ENCODE data around the gene PFKFB2. TPM values are rescaled to one million over a fixed set of nuclear protein-coding genes. Genes with fewer than 3 reads are reported as not detected.

PFKFB2 gene
- total and polyA plus RNA-seq, 4 donors: 1.5 to 5.9 (median 3.0) TPM

- no peak for TF ChIP-seq REST (IDR thresholded peaks at IDR 0.05)
- no peak for TF ChIP-seq JUND (IDR thresholded peaks at IDR 0.05)
- no peak for TF ChIP-seq SP1 (IDR thresholded peaks at IDR 0.05)
These were observed 16.0 kb downstream of the PFKFB2 start (continued) for GRCh38 chr1:207069061-207069460.

- peaks cover 0 to 38% (median 20%) of the 10 kb centered on the region in 4 donors for H3K36me3 ChIP-seq (ENCODE audit: control insufficient read depth in 4 of 4, insufficient read depth in 3 of 4, low read depth in 1 of 4, low read length in 3 of 4)
- peak overlapping the region in 1 of 2 donors; percentile 29 for H3K27ac ChIP-seq (ENCODE audit: low read depth in 1 of 2, low read length in 2 of 2)
- no peaks in the 10 kb centered on the region for H3K4me1 ChIP-seq (ENCODE audit: control insufficient read depth in 4 of 4, insufficient read depth in 4 of 4, low read length in 3 of 4)
- TF ChIP-seq ATF3 (IDR thresholded peaks at IDR 0.05) (no peak), RAD21 (IDR thresholded peaks at IDR 0.05) (no peak), RXRA (IDR thresholded peaks at IDR 0.05) (no peak), HNF4A (conservative IDR thresholded peaks at IDR 0.05) (no peak), NR2F2 (IDR thresholded peaks at IDR 0.05) (no peak), YY1 (IDR thresholded peaks at IDR 0.05) (no peak), CTCF (IDR thresholded peaks at IDR 0.05; ENCODE audit: low read depth, low read length, missing input control) (no peak), MAX (IDR thresholded peaks at IDR 0.05) (no peak), EGR1 (IDR thresholded peaks at IDR 0.05; ENCODE audit: low read depth in 2 of 2) (no peak), GABPA (IDR thresholded peaks at IDR 0.05 in 1 of 2, conservative IDR thresholded peaks at IDR 0.05 in 1 of 2) (no peak), TAF1 (conservative IDR thresholded peaks at IDR 0.05) (no peak), REST (IDR thresholded peaks at IDR 0.05) (no peak), ZBTB33 (IDR thresholded peaks at IDR 0.05) (no peak), FOXA1 (IDR thresholded peaks at IDR 0.05) (no peak), HNF4G (IDR thresholded peaks at IDR 0.05) (no peak), FOXA2 (IDR thresholded peaks at IDR 0.05) (no peak), SP1 (IDR thresholded peaks at IDR 0.05) (no peak)
- no peak overlapping the region for H3K9ac ChIP-seq (ENCODE audit: low read depth in 1 of 2, low read length in 2 of 2)
- WGBS: 95% methylated on average over 5 of the region's 5 CpGs
- no peak overlapping the region for H3K4me3 ChIP-seq (ENCODE audit: low read depth in 1 of 3, low read length in 3 of 3)
- H3K27me3 ChIP-seq (ENCODE audit: control insufficient read depth in 4 of 4, insufficient read depth in 4 of 4, low read length in 3 of 4): no peaks in the 10 kb centered on the region
- no peak for DNase-seq (ENCODE audit: low spot score)
- no peaks in the 10 kb centered on the region for H3K9me3 ChIP-seq (ENCODE audit: control insufficient read depth in 4 of 4, low read length in 3 of 4)
These were observed 16.9 kb downstream of the PFKFB2 start for GRCh38 chr1:207069858-207070506.
